ENCODE measurements around the gene CTTNBP2.

The CTTNBP2 gene

DNA sequence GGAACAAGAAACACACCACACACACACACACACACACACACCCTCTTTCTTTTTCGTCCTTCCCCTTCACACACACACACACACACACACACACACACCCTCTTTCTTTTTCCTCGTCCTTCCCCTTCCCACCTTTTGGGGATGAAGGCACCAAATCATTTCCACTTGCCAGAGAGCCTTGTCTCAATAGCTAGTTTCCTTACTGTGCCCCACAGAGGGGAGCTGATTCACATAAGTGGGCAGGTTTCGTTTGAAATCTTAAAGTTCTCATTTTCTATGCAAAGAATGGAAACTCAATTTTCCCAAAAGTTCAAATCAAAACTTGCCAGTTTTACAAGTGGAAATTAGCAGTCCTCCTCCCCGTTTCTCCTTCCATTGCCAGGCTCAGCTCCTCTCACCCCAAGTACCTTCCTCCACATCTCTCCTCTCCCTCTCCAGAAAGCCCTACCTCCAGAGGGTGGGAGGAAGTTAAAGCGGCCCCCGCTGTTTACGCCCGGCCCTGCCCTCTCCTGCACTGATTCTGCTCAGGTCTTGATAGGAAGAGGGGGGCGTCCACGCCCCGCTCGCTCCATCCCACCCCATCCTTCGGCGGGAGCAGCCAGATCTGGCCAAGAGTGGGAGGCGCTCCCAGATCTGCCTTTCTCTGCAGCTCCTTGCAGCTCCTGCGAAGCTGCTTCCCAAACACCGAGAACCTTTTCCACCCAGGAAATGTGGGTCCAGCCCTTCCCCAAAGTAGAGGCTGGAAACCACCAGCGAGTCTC is 1.3 kb downstream of the CTTNBP2 start:
- POLR2A ChIA-PET: interaction anchor here (0.7 to 1.0 kb wide), 2 partner anchors 15 to 37 kb away, joined by 3 to 4 read pairs; no protein-coding TSS in a partner anchor
- peak overlapping the region; percentile 76 for H3K4me3 ChIP-seq (ENCODE audit: low read depth, low read length)
- H3K9me3 ChIP-seq (ENCODE audit: control insufficient read depth, insufficient read depth, low read depth, low read length): no peaks in the 10 kb centered on the region
- peaks cover 14% of the 10 kb centered on the region for H3K4me1 ChIP-seq (ENCODE audit: control insufficient read depth, insufficient read depth, low read length)
- CTCF ChIA-PET: interaction anchor here (0.6 to 1.5 kb wide), 5 partner anchors 9 to 399 kb away, joined by 3 to 6 read pairs (median 4); no protein-coding TSS in a partner anchor
- peak overlapping the region; percentile 85; the same call in 1 of the 2 replicates for H3K27ac ChIP-seq (ENCODE audit: extremely low read depth, low read depth, low read length)
- H3K36me3 ChIP-seq (ENCODE audit: control insufficient read depth in 2 of 2, insufficient read depth in 1 of 2, low read length in 2 of 2): no peaks in the 10 kb centered on the region
- TF ChIP-seq ZNF747 (tag by site-specific recombination; IDR thresholded peaks at IDR 0.05) (no peak), ZNF660 (tag by site-specific recombination; IDR thresholded peaks at IDR 0.05) (no peak), SP2 (tag by site-specific recombination; IDR thresholded peaks at IDR 0.05) (peak; percentile 94), ZNF391 (tag by site-specific recombination; IDR thresholded peaks at IDR 0.05; ENCODE audit: borderline replicate concordance, low read depth) (0 out of 2 replicates have a peak, but pooled peaks have one; percentile 18), ZBTB10 (tag by site-specific recombination; IDR thresholded peaks at IDR 0.05) (peak; percentile 41; the same call in 1 of the 2 replicates), ELK4 (IDR thresholded peaks at IDR 0.05; ENCODE audit: borderline replicate concordance, low read depth, low read length) (no peak), ZNF585B (tag by site-specific recombination; IDR thresholded peaks at IDR 0.05) (no peak), ZNF600 (tag by site-specific recombination; IDR thresholded peaks at IDR 0.05) (peak; percentile 81), HOXC10 (CRISPR knock-in tag; IDR thresholded peaks at IDR 0.05) (no peak), ZNF169 (tag by site-specific recombination; IDR thresholded peaks at IDR 0.05) (no peak), ZNF214 (tag by site-specific recombination; IDR thresholded peaks at IDR 0.05; ENCODE audit: borderline replicate concordance) (no peak), HOXD13 (CRISPR knock-in tag; IDR thresholded peaks at IDR 0.05; ENCODE audit: borderline replicate concordance) (no peak), ZNF394 (tag by site-specific recombination; IDR thresholded peaks at IDR 0.05; ENCODE audit: borderline replicate concordance) (peak; percentile 42; the same call in 1 of the 2 replicates), ZNF639 (tag by site-specific recombination; IDR thresholded peaks at IDR 0.05) (no peak), ZNF211 (tag by site-specific recombination; IDR thresholded peaks at IDR 0.05; ENCODE audit: low read depth) (no peak), ZNF148 (tag by site-specific recombination; IDR thresholded peaks at IDR 0.05; ENCODE audit: borderline replicate concordance) (peak; percentile 83; the same call in 1 of the 2 replicates), SP7 (tag by site-specific recombination; IDR thresholded peaks at IDR 0.05) (peak; percentile 17; the same call in 1 of the 2 replicates), EGR2 (tag by site-specific recombination; IDR thresholded peaks at IDR 0.05; ENCODE audit: low read depth) (peak; percentile 92), ZNF629 (tag by site-specific recombination; IDR thresholded peaks at IDR 0.05) (no peak; the same call in none of the 2 replicates), ZNF701 (tag by site-specific recombination; IDR thresholded peaks at IDR 0.05) (no peak), ZNF133 (tag by site-specific recombination; IDR thresholded peaks at IDR 0.05) (no peak), OSR2 (tag by site-specific recombination; IDR thresholded peaks at IDR 0.05) (no peak)
- TF ChIP-seq, protein P1, sequence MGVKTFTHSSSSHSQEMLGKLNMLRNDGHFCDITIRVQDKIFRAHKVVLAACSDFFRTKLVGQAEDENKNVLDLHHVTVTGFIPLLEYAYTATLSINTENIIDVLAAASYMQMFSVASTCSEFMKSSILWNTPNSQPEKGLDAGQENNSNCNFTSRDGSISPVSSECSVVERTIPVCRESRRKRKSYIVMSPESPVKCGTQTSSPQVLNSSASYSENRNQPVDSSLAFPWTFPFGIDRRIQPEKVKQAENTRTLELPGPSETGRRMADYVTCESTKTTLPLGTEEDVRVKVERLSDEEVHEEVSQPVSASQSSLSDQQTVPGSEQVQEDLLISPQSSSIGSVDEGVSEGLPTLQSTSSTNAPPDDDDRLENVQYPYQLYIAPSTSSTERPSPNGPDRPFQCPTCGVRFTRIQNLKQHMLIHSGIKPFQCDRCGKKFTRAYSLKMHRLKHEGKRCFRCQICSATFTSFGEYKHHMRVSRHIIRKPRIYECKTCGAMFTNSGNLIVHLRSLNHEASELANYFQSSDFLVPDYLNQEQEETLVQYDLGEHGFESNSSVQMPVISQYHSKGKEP (tag by site-specific recombination; IDR thresholded peaks at IDR 0.05): no peak
- TF ChIP-seq, protein P2, sequence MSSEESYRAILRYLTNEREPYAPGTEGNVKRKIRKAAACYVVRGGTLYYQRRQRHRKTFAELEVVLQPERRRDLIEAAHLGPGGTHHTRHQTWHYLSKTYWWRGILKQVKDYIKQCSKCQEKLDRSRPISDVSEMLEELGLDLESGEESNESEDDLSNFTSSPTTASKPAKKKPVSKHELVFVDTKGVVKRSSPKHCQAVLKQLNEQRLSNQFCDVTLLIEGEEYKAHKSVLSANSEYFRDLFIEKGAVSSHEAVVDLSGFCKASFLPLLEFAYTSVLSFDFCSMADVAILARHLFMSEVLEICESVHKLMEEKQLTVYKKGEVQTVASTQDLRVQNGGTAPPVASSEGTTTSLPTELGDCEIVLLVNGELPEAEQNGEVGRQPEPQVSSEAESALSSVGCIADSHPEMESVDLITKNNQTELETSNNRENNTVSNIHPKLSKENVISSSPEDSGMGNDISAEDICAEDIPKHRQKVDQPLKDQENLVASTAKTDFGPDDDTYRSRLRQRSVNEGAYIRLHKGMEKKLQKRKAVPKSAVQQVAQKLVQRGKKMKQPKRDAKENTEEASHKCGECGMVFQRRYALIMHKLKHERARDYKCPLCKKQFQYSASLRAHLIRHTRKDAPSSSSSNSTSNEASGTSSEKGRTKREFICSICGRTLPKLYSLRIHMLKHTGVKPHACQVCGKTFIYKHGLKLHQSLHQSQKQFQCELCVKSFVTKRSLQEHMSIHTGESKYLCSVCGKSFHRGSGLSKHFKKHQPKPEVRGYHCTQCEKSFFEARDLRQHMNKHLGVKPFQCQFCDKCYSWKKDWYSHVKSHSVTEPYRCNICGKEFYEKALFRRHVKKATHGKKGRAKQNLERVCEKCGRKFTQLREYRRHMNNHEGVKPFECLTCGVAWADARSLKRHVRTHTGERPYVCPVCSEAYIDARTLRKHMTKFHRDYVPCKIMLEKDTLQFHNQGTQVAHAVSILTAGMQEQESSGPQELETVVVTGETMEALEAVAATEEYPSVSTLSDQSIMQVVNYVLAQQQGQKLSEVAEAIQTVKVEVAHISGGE (tag by site-specific recombination; conservative IDR thresholded peaks at IDR 0.05; ENCODE audit: low read depth): 0 out of 2 replicates have a peak, but pooled peaks have one; percentile 11
